SH-SY5Y (cell line): ENCODE data around the gene UVSSA.

Source experiments
- GATA2 ChIP-seq: IDR thresholded peaks from 2 replicates; pipeline ENCODE4 v1.6.1; 2011; ENCODE audit warnings: mild to moderate bottlenecking, low read depth, low read length
- GATA3 ChIP-seq: IDR thresholded peaks from 2 replicates; pipeline ENCODE4 v1.6.1; 2011; ENCODE audit warnings: low read depth, mild to moderate bottlenecking, low read length, moderate library complexity

GRCh38 chr4:1405254-1405635 is 58.2 kb downstream of the UVSSA start:
- TF ChIP-seq GATA3 (no peak), GATA2 (no peak)
